NCI-H1048 (cell line): Measurements from ENCODE around the gene RMND5A.
"Not testable (repeated sequence)": the region's sequence is repeated elsewhere in the genome, so short reads cannot be mapped to it uniquely, and the experiment has no call there.

Source experiments
- DNase-seq: peaks from one replicate; lab custom pipeline; 2025; lab: John Stamatoyannopoulos, UW

RMND5A gene

DNA sequence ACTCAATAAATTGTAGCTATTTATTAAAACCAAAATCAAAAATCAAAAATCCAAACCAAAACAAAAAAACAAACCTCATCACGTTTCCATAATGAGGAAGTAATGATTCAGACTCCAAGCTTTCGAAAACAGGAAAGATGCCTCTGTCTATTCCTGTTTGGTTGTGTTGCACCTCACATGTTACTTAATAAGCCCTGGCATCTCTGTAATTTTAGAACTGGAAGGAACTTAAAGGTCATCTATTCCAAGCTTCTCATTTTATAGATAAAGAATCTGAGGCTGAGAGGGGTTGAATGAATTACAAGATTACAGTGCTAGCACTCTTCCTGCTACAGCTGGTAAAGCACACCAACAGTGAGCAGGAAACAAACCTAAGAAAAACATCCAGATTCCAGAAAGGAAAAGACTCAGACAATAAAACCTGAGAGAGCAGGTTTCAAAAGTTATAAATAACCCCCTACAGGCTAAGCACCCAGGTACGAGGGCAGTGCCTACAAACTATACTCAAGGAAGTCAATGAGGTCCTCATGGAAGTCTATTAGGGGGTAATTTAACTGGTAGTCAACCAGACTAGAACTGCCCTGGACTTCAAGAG, 5.4 kb upstream of the RMND5A start:
- DNase-seq = not testable (repeated sequence)

DNA sequence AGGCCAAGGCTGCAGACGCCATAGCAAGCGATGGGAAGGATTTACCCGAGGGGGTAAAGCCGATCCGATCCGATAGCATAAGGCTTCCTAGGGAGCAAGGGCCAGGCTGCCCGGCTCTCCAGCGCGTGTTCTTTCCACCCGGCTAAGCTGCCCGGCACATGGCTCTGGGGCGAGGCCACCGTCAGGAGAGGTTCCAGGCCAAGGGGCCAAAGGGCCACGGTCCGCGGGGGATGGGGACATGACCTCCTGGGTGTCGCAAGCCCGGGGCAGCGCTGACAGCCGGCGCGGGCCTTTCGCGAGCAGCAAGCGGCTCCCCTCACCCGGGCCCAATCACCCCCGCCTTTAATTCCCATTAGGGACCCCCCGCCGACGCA, 841 bp upstream of the RMND5A start:
- DNase-seq = not testable (repeated sequence)

DNA sequence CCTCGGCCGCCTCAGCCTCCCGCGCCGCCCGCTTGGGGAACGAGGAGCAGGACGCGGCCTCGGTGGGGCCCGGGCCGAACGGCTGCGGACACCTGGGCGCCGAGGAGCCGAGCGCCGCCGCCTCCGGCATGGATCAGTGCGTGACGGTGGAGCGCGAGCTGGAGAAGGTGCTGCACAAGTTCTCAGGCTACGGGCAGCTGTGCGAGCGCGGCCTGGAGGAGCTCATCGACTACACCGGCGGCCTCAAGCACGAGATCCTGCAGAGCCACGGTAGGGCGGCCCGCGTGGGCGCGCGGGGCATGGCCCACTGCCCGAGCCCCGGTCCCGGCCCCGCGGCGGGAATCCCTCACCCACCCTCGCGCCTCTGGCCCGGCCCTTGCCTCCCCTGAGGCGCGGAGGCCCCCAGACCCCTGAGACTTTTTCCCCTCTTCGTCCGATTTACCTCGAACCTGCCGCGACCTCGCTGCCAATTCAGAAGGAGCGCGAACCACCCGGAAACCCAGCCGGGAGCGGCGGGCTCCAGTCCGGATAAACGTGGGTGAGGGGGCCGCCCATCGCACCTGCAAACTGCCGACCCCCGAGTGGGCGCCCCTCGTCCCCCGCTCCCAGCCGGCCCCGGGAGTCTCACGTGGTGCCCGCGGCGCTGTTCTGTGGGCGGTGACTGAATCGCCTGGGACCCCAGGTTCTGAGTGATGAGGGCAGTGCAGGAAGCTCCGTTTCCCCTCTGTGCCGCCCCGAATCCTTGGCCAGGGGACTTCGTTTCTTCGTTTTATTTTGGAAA, 639 bp downstream of the RMND5A start:
- DNase-seq = not testable (repeated sequence)

DNA sequence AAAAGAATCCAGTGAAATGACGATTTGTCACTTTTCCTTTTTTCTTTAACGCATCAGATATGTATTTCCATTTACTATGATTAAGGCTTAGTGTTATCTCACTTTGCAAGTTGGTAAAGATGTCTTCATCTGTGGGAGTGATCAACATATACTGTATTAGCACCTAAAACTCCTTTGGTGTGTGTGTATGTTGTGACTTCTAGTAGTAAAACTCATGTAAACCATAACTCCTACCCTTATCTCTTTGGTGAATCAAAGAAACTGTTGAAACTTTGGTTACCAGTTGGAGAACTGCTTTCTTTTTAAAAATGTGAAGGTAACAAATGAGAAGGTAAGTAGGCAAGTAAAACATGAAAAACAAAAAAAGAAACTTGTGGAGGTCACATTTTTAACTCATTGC, 5.6 kb downstream of the RMND5A start:
- not testable (repeated sequence) for DNase-seq

DNA sequence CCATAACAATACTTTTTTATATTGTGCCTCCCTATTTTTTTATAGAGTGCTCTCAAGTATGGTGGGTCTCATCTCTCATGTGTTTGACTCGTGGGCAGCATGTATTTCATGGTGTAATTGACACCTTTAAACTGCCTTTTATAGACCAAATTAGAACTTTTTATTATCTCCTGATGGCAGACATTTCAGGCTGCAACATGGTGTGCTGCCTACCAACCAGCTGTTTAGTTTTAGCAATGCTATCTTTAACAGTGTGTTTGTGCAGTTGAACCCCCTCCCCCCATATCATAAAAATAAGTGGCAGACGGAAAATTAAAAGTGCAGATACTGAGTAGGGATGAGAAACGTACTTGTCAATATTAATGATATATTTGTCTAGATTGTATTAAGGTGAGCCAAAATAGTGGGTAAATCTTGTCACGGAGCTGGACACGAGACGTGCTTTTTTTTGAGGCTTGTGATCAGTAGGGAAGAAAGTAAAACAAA, 12.0 kb downstream of the RMND5A start:
- not testable (repeated sequence) for DNase-seq

DNA sequence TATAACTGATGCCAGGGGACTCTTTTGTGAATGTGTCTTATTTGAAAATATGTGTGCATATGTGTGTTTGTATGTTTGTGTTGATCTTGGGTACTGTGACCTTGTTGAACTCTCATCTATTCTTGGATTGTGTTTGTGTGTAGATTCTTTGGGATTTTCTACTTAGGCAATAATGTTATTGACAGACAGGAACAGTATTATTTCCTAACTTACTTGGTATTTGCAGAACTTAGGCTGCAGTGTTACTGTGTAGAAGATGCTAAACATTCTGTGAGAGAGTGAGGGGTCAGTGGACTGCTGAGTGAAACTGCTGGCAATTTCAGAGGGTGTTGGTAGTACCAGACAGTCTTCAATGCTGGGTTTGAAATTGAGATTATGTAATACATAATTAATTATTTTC, 12.7 kb downstream of the RMND5A start:
- DNase-seq = not testable (repeated sequence)

DNA sequence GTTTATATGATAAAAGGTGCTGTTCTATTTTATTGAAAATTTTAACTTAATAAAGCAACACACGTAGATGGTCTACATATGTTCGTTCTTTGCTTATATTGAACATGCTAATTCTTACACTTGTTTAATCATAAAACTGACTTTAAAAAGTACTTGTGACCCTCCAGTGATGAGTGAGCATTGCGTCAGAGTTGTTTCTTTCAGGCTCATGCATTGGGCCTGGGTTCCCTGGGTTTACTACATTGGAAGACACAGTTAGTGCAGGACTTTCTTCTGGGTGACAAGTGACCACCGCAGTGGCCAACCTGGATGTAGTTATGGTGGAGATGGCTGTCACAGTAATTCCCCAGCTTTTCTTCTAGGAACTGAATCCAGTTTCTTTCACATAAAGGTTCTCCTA, 13.4 kb downstream of the RMND5A start:
- DNase-seq = not testable (repeated sequence)

DNA sequence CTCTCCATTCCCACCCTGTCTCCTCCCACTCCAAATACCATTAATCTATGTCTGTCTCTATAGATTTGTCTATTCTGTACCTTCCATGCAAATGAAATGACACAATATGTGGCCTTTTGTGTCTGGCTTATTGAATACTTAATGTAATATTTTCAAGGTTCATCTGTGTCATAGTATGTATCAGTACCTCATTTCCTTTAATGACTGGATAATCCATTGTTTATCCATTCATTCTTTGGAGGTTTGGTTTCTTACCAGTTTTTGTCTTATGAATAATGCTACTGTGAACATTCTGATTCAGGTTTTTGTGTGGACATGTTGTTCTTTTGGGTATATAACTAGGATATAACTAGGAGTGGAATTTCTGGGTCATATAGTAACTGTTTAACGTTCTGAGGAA, 14.8 kb downstream of the RMND5A start:
- DNase-seq = not testable (repeated sequence)

DNA sequence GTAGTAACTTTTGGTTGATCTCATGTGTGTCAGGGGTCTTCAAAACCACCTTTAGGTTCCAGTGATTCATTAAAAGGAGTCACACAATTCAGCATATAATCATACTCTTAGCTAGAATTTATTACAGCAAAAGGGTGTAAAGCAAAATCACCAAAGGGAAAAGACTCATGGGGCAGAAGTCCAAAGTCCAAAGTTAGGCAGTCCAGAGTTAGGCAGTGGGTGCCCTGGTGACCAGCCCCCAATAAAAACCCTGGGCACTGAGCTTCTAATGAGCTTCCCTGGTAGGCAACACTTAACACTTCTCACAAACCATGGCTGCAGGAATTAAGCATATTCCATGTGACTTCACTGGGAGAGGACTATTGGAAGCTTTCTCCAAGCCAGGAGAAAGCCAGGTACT, 19.4 kb downstream of the RMND5A start:
- not testable (repeated sequence) for DNase-seq

DNA sequence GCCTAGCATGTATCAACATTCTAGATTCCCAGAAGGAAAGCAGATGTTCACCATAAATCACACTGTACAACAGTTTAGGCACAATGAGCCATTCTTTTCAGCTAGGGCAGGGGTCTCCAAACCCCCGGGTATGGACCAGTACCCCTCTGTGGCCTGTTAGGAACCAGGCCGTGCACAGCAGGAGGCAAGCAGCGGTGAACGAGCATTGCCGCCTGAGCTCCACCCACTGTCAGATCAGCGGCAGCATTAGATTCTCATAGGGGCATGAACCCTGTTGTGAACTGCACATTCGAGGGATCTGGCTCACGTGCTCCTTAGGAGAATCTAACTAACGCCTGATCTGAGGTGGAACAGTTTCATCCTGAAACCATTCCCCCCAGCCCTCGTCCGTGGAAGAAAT, 19.8 kb downstream of the RMND5A start:
- not testable (repeated sequence) for DNase-seq

DNA sequence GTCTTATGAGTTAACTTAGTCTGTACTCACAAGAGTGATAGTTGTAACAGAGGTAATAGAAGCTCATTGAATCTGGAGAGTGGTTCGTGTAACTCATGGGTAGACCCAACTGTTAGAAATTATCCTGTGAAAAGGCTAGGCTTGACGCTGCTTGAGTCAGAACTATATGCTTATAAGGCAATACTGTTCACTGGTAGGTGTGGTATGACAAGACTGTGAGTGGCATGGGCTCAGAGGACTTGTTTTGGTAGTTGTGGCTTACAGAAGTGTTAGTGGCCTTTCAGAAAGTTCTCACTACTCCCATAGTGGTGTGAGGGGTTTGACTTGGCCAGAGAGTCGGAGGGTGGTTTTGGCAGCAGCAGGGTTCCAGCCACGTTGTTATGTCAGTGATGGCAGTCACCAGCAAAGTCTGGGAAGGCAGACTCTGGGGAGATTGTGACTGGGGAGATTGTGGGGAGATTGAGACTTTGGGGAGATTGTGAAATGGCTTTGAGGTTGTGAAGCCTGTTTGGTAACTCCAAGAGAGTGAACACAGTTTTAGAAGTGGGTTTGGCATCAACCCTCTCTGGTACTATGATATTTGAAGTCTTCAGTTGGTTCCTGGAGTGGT, 21.9 kb downstream of the RMND5A start:
- not testable (repeated sequence) for DNase-seq

DNA sequence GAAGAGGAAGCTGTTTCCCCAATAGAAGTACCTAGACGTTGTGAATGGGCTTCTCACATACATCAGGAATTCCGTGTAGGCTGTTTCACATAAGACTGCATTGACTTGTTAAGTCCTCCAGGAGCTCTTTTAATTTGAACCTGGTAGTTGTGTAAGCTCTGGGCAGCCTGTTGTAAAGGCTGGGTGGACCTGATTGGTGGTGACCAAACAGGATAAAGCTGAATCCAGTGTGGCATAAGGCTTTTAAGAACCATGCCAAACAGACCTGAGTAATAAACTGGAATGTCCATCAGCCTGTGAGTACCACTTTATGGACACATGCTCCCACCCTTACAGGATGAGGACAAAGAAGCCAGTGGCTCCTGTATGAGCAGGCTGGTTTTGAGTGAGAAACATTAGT, 24.1 kb downstream of the RMND5A start:
- DNase-seq = no peak

DNA sequence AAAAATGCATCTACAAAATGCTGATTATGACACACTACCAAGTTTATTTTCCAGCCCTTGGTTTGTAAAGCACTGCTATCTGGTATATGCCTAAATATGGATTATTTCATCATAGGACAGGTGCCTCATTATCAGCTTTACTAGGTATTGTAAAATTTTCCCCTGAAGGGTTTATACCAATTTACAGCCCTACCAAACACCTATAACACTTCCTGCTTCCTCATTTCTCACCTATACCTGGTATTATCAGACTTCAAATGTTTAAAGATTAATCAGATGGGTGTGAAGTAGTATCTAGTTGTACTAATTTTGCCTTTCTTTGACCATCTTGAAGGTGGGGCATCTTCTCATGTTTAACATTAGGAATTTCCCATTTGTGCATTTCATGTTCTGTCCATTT, 26.8 kb downstream of the RMND5A start:
- no peak for DNase-seq

DNA sequence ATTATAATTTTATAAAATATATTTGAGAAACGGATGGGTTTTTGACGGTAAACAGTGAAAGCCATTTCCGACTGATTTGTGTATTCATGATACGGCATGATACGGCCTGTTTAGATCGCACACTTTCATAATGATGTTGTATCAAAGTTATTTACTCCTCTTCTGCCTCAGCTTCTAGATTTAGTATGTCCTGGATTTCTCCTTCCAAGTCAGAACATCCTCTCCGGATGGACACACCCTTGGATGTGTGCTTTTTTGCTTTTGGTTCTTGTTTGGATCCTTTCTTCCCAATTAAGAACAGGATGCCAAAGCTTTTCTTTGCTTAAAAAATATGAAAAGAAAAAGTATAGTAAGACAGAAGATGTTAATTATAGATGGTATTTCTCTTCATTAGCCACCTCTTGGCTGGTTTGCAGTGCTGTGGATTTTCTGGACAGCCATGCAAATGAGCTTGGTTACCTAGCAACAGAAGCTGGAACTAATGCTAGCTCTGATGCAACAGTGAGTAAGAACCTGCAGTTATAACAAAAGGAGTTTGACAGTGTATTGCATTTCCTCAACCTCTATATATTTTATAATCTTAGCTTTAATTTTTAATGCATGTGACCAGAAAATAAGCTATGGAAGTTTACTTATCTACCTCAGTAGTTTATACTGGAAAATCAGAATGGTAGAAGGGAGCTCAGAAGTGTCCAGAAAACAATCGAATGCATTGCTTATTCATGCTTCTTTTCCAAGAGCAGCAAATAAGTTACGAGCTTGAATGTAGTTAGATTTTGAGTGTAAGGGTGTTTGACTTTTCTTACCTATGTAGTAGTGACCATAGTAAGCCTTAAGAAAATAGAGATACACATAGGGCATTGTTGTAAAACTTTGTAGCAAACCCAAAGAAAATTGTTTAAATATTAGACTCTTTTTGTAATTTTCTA, 27.9 kb downstream of the RMND5A start:
- DNase-seq = peak; percentile 27

DNA sequence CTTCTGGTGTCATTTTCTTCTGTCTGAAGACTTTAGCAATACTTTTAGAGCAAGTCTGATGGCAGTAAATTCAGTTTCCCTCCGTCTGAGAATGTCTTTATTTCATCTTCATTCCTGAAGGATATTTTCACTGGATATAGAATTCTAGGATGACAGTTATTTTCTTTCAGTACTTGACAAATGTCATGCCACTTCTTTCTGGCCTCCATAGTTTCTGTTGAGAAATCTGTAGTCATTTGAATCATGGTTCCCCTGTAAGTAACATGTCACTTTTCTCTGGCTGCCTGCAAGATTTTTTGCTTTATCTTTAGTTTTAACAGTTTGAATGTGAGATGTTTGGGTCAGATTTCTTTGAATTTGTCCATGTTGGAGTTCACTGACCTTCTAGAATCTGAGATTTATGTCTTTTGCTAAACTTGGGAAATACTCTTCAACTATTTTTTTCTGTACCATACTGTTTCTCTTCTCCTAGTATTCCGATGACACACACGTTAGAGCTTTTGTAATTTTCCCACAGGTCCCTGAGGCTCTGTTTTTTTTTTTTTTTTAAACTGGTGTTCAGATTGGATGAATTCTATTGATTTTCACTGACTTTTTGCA, 30.2 kb downstream of the RMND5A start:
- no peak for DNase-seq

DNA sequence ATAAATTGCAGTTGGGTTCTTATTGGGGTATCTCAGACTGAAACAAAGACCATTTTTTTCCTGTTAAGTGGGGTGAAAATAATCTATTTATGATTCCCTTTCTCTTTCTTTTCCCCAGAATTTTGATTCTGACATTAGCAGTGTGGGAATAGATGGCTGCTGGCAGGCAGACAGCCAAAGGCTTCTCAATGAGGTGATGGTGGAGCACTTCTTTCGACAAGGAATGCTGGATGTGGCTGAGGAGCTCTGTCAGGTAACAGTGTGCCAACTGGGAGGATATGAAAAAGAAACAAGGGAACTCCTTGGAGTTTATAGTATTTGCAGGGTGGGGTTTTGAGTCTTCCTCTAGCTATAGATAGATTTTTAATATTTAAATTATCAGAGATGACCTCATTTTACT, 31.7 kb downstream of the RMND5A start:
- DNase-seq = no peak

DNA sequence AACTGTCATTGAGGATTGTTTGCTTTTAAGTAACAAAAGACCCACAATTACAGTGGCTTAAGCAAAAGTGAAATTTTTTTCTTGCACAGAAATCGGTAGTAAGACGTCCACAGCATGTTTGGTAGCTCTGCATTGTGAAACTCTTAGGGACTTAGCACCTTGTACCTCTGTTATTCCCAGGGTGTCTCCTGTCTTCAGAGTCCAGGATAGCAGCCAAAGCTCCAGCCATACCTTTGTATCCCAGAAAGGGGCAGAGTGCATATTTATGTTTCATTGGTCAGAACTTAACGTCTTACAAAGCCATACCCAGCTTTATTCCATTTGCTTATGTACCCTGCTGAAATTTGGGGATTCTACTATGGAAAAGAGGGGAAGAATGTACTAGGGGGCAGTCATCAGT, 32.8 kb downstream of the RMND5A start:
- DNase-seq = no peak

DNA sequence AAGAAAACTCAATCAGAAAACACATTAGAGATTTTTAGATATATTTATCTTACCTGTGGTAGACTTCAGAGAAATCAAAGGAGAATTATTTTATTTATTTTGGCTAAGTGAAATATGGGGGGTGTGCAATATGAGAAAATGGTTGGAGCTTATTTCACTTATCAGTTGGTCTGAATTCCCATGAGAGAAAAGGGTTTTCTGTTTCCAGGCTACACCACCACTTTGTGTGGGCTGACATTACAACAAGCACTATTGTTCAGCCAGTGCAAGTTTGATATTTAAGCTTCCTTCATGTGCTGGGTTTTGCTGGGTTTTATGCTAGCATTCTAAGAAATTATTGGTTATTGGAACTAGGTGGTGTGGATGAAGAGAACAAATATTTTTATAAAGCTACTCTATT, 33.5 kb downstream of the RMND5A start:
- DNase-seq = no peak

DNA sequence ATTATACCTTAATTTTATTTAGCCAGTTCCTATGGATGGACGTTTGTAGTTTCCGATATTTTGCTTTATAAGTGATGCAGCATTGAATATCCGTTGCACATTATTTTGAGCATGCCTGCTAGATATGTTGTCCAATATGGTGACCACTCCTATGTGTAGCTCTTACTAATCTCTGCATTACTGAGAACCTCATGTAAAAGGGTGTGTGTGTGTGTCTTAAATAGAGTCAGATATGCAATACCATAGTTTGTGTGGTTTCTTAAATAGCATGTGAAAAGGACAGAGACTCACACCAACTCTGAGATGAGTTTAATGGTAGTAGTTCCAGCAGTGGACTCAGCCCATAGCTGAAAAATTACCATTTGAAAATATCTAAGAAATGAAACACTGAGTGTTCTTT, 38.3 kb downstream of the RMND5A start:
- DNase-seq = no peak

DNA sequence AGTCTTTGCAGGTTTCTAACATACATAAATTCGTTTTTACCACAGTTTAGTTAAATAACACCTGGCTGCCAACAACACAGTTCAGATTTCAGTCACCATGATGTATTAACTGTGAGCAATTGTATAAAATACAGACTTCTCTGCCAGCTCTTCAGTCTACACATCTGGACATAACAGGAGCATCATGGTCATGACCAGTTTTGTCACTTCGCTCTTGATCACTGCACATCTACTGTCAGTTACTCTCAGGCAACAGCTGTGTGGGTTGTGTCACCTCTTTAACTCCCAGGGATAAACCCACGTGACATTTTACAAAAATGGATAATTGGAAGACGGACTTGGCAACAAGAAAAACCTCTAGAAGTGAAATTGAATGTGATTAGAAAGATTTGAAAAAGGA, 40.3 kb downstream of the RMND5A start:
- no peak for DNase-seq

DNA sequence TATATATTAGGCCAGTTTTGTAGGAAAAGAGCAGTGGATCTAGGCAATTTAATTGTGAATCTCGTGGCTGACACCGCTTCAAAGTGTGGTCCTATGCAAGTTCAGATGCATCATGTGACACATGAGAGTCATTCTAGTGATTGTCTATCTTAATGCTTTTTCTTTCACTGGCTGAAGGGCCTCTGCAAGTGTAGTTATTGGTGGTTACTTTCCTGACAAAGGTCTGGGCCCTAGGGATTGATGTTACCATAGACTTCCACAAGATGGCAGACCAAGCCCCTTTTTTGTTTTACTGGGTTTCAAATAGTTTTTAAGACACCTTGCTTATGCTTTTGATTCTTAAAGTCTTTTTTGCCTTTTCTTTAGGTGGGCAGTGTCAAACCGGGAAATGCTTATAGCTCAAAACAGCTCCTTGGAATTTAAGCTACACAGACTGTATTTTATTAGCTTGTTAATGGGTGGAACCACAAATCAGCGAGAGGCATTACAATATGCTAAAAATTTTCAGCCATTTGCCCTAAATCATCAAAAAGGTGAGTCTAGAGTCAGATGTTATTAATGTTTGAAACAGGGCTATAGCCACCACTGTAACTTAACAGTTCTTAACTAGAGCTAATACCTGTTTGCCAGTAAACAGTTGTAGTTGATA, 44.7 kb downstream of the RMND5A start:
- DNase-seq = no peak
